ENCODE results near the gene RTL1. TPM values are rescaled to one million over a fixed set of nuclear protein-coding genes. Genes with fewer than 3 reads are reported as not detected.

RTL1 gene
- total RNA-seq, 1 experiment from 2014 or later: not detected

DNA sequence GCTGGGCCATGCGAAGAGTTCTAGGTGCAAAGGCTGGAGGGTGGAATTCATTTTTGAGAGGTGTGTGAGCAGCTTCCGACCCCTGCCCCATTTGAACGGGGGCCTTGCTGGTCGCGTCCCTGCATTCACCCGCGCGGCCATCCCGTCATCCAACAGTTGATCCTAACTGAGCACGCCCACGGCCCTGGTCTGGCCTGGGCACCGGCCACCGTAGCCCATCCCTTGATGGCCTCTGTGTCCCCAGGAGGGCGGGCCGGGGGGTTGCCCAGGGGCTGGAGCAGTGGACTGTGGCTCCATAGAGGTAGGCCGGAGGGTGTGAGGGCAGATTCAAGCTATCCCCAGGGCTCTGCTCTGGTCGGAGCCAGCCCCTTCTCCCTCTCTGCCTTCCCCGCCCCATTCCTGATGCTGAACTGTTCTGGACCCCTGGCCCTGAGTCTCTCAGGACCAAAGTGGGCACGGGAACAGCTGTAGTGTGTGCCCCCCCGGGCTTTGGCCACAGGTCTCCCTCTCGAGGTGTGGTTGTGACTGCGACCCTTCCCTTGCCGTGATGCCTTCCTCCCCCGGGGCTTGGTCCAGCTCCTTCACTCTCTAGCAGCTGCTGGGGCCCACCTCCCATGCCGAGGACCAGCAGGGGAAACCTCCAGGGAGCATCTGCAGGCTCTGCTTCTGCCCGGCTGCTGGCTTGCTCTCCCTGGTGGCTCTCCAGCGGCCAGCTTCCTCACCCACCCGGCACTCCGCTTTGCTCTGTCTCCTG is 68.6 kb downstream of the RTL1 start:
- DNase-seq (ENCODE audit: low spot score): no peak

DNA sequence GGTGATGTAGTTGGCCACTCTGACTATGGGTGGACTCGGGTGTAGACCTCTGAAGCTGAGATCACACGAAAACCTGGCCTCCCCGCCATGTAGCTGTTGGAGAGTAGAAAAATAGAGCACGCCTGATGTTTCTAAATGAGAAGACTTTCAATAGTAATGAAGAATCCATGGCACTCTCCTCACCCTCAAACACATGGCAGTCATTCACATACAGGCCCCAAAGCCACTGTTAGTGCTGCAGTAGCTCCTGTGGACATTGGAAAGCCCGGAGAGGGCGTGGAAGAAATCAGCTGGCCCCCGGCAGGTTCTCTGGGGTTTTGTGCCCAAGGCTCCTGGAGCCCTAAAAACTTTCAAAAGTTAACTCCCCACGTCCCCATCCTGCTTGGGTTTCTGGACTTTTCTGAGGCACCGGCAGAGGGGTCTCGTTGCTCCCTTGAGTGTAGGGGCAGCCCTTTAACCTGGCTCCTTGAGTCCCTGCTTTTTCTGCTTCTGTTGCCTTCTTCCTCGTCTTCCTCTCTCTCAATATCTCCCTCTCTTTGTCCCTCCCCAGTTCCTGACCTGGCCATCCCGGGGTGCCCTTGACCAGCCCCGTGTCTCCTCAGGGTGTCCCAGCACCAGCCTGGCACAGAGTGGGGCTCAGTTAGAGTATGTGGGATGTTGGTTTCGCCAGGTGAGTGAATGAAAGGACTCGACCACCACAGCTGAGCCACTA is 69.3 kb downstream of the RTL1 start:
- no peak for DNase-seq (ENCODE audit: low spot score)

DNA sequence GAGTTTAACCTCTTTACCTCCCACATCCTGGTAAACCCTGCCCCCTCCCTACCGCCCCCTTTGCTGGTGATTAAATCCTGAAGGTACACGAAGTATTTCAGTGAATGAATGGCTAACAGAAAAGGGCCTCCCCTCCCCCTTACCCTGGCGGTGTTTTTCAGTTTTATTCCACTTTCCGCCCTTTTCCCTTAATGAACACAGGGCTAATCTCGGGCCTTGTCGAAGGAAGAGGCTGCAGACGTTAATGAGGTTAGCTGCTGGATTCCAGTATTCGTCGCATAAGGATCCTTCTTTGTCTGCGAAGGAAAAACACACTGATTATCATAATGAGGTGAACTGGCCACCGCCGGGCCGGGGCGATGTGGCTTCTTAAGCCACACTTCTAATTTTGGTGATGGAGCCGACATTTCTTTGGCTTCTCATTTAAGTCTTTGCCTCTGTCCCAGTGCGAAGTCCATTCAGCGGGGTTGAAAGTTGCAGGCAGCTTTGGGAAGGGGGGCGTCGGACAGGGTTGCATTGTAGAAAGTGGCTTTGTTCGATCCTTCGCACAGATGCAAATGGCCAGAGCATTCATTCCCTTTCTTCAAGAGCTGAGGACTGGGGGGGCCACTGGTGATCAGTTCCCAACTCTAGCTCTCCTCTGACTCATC is 71.1 kb downstream of the RTL1 start:
- DNase-seq (ENCODE audit: low spot score): no peak

DNA sequence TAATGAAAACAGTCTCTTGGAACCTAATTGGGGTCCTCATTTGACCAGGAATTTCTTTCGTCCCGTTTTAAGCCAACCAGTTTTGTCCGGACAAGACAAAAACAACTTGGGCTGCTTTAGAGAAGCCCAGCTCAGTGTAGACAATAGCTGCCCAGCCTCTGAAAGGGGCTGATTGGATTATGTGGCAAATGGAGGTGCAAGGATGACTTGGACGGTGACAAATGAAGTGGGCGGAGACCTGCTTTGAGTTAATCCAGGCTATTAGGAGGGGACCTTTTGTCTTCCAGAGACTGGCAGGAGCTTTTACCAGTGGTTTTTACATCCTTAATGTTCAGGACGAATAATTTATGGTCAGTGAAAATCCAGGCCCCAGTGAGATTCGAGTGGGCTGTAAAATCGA is 72.8 kb downstream of the RTL1 start:
- DNase-seq (ENCODE audit: low spot score): no peak

Small RNA genes within 50 kb of the gene (small RNA-seq; reads per million reads assigned to genes)
- gene MIR127 (not detected), gene MIR136 (not detected), gene MIR337 (not detected), gene MIR370 (not detected), gene MIR431 (not detected), gene MIR432 (not detected), gene MIR433 (not detected), gene MIR493 (not detected), gene RF02145 (not detected), gene SNORD112 (not detected), gene SNORD113-1 (not detected), gene SNORD113-2 (not detected), gene SNORD113-3 (not detected), gene SNORD113-4 (not detected), gene SNORD113-5 (not detected), gene SNORD113-6 (not detected), gene SNORD113-7 (not detected), gene SNORD113-8 (not detected), gene SNORD113-9 (not detected), gene SNORD114-1 (not detected), gene SNORD114-2 (not detected), gene SNORD114-3 (not detected)

Other genes with a start within 250 kb of the RTL1 start
- gene DLK1, start 176.8 kb downstream of the RTL1 start, total RNA-seq (2014; rRNA removed; shearing (Covaris generic)): not detected in 2 replicates
- gene MEG3, start 77.6 kb downstream of the RTL1 start, total RNA-seq (2014; rRNA removed; shearing (Covaris generic)): not detected in 2 replicates